ENCODE measurements around the gene ADAMTS16.

- TF ChIP-seq CTCF (IDR thresholded peaks at IDR 0.05) (no peak), POLR2A (IDR thresholded peaks at IDR 0.05) (no peak)
These were observed 207.3 kb downstream of the ADAMTS16 start for GRCh38 chr5:5347442-5347841.
